Epithelial cell of proximal tubule (primary cell): ENCODE data around the gene SCN2A. TPM values are rescaled to one million over a fixed set of nuclear protein-coding genes. Genes with fewer than 3 reads are reported as not detected.
A peak's percentile ranks its signal among the peaks of the same experiment; 100 is the strongest.
"Not testable (repeated sequence)": the region's sequence is repeated elsewhere in the genome, so short reads cannot be mapped to it uniquely, and the experiment has no call there.

Source experiments
- DNase-seq: peaks from one replicate; pipeline ENCODE4 v3.0.0-alpha.2; 2011; ENCODE audit warnings: low read depth
- H3K4me3 ChIP-seq: 2 replicates; pipeline ENCODE4 v1.5.1; 2011; ENCODE audit warnings: low read depth, mild to moderate bottlenecking, low read length
- CTCF ChIP-seq: conservative IDR thresholded peaks from 2 replicates; pipeline ENCODE4 v1.5.1; 2012; ENCODE audit warnings: low read depth, mild to moderate bottlenecking, low read length
- total RNA-seq: library from RNA; depleted of rRNA; stranded (reverse); fragments of >200 nt; gene quantifications from 2 replicates; pipeline ENCODE4 v1.2.3, GENCODE V29; 2015

SCN2A gene
- total RNA-seq, 1 donor from 2014 or later, result under 0.01 TPM

DNA sequence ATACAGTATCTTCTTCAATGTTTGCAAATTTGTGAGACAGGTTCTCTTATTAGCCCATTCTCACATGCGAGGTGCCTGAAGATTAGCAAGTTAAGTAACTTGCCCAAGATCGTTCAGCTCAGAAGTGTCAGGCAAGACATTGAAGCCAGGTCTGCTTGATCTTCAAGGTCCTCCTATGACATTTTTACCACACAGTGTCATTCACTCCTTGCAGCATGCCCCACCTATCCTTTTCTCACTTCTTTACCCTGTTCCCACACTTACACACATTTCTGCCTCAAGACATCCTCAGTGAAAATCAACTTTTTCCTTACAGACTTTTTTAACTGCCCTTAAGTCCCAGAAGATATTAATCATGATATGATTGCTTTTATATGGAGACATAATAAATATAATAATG lies 73.8 kb downstream of the SCN2A start:
- TF ChIP-seq CTCF, result no peak
- H3K4me3 ChIP-seq, result no peak overlapping the region
- no peak for DNase-seq

DNA sequence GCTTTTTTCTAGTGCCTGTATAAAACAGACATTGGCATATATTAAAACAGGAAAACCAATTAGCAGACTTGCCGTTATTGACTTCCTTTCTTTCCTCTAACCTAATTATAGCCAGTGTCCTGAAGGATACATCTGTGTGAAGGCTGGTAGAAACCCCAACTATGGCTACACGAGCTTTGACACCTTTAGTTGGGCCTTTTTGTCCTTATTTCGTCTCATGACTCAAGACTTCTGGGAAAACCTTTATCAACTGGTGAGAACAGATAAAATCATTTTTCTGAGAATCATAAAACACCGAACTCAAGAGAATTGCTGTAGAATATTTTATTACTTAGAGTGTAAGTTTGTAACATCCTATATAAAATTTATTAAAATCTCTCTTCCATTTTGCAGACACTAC lies 74.3 kb downstream of the SCN2A start:
- DNase-seq, result no peak
- H3K4me3 ChIP-seq, result no peak overlapping the region
- TF ChIP-seq CTCF, result no peak

GRCh38 chr2:165328272-165328671 lies 89.1 kb downstream of the SCN2A start:
- DNase-seq, result no peak
- no peak overlapping the region for H3K4me3 ChIP-seq
- no peak for TF ChIP-seq CTCF

GRCh38 chr2:165344276-165344675 lies 105.1 kb downstream of the SCN2A start:
- not testable (repeated sequence) for DNase-seq, H3K4me3 ChIP-seq

GRCh38 chr2:165348441-165348840 lies 109.2 kb downstream of the SCN2A start:
- H3K4me3 ChIP-seq, result no peak overlapping the region
- DNase-seq, result no peak
- no peak for TF ChIP-seq CTCF

DNA sequence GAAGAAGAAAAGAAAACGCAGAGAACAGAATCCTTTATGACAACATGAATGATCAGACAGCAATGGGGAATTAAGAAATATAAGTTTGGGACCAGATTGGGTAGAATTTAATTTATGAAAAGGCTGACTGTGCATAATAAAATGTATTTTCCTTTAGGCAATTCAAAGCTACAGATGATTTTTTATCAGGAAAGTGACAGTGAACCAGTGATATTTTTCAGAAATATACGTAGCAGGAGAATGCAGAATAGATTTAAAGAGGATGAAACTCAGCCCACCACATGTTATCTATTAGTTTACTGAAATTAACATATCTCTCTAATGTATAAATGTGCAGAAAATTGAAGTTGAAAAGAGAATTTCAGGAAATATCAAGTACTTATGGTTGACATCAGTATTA lies 110.0 kb downstream of the SCN2A start:
- no peak for DNase-seq
- TF ChIP-seq CTCF, result no peak
- H3K4me3 ChIP-seq, result no peak overlapping the region

DNA sequence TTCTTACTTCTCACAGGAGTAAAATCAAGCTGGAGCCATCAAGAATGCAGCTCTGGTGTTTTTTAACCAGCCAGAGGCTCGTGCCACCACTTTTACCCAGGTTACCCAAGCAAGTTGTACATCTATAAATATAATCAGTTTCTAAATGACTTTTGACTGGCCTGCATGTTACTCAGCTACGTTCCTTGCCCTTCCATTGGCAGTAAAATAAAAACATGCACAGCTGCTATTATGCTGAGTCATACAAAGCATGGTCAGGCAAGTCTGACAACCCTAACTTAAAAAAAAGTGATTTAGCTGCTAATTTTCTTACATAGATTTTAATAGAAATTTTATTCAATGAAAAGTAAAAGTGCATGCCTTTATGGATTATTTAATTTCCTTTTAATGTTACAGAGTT lies 118.5 kb downstream of the SCN2A start:
- DNase-seq, result peak; percentile 48
- no peak overlapping the region for H3K4me3 ChIP-seq
- TF ChIP-seq CTCF, result no peak

- no peak for DNase-seq
These were observed 122.3 kb downstream of the SCN2A start for GRCh38 chr2:165361514-165361913.

More at GRCh38 chr2:165361514-165361913, 122.3 kb downstream of the SCN2A start:
- no peak overlapping the region for H3K4me3 ChIP-seq
- TF ChIP-seq CTCF, result no peak
